HG03439 (cell line): ENCODE results near the gene FBXO21.

Experiments
- ATAC-seq: cut with Tn5 transposase; IDR thresholded peaks from one replicate; pipeline ENCODE4 v1.9.1; 2021; ENCODE audit warnings: mild to moderate bottlenecking, moderate library complexity; ENCODE audit not compliant: unreplicated experiment

FBXO21 gene

DNA sequence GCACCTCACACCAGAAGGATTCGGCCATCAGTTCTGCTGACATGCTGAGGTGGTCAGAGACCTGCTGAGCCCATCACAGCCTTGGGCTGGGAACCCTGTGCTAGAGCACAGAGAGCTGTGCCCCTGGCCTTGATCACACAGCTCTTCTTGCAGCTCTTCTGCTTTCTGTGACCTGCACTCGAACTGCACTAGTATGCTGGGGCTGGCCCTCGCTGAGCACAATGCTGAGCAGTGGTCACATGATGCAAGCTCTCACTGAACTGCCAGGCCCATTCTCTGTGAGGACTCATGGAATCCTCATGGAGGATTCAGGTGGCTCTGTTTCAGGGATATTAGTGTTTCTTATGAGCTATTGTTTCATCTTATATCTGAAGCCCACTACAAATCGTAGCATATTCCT, 22.5 kb downstream of the FBXO21 start:
- ATAC-seq = no peak

DNA sequence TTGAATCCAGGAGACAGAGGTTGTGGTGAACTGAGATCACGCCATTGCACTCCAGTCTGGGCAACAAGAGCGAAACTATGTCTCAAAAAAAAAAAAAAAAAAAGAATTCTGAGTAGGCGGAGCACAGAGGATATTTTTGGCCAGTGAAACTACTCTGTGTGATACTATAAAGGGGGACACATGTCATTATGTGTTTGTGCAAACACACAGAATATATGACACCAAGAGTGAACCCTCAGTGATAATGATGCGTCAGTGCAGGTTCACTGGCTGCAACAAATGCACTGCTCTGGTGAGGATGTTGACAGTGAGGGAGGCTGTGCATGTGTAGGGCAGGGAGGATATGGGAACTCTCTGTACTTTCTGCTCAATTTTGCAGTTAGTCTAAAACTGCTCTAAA, 24.2 kb downstream of the FBXO21 start:
- no peak for ATAC-seq

DNA sequence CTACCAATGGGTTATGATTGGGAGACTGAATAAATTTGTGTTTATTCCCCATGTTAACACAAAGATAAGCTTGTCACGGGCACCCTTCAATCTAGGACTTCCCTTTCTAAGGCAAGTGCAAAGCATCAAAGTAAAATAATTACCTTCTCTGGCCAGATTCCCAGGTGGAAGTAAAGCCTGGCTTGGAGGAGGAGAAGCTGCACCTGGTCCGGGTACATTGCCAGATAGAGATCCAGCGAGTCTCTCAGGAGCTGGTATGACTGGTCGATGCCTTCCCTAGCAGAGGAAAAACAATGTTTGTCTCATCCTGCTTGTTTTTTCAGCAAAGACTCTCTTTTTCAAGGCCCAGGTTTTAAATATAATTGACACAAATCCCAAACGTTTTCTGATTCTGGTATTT, 24.9 kb downstream of the FBXO21 start:
- no peak for ATAC-seq

DNA sequence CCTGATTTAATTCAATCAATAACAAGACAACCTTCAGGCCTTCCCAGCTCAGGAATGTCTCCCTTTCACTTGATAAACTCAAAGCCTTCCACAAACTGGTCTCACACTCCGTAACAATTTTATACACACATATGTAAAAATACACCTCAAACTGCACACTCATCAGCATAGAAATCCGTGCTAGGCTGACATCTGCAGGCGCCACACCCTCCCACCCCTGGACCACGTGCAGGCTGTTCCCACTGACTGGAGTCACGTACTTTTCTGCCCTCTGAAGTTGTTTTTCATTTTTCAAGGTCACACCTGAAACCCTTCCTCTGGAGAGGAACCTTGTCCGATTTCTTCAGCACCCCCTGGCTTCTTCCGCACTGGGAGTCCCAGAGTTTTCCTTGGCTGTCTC, 27.6 kb downstream of the FBXO21 start:
- ATAC-seq = no peak

DNA sequence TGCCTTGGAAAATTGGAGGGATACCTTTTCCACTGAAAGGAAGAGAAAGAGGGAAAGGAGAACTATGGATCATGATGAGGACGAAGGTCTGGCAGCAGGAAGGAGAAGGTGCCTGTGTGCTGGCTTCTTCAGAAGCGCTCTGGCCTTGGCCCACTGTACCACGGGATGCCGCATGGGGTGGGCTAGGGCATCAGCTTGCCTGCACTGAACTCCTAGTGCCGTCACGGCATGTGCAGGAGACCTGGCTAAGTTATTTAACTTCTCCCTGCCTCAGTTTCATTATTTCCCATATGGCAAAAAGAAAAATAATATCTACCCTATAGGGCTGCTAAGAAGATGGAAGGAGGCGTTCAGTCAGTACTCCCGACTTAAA, 28.1 kb downstream of the FBXO21 start:
- no peak for ATAC-seq

DNA sequence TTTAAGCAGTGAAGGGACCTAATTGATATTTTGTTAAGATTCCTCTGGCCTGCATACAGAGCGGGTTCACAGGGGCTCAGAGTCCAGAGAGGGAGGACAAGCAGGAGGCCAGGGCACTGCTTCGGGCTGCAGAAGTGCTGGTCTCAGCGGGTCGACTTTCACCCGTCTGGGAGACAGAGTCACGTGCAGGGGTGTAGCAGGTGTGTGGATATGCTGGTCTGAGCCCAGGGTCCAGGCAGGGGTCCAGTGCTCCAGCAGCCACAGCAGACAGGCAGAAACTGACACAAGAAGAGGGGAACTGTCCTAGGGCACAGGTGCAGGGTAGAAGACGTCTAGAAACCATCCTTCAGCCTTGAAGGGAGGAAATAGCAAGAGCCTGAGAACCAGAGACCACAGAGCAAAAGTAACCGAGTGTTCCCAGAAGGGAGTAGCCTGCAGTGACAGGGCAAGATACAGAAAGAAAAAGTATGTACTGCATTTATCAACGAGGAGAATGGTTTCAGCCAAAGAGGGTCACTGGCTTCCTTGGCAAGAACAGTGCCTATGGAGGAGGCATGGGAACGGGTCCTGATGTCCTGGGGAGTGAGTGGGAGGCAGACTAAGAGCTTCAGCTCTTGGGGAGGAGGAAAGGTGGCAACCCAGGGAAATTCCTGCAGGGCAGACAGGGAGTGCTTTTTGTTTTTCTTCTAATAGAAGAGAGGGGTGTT, 28.7 kb downstream of the FBXO21 start:
- ATAC-seq = no peak

DNA sequence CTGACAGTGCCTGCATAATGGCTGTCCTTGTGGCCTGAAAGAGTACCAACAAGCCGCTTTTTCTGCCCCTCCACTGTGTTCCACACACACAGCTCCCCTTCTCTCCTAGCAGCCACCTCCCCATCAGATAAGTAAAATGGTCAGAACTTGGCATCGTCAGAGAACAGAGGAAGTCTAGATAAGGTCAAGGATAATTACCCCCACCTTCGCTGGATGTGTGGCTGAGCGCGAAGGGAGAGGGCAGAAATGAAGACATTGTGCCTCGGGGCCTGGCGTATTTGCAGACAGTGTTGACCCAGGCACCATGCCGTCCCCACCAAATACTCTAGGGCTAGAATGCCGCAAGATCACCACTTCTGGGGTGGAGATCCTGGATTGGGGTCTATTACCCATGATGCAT, 30.6 kb downstream of the FBXO21 start:
- ATAC-seq = no peak

DNA sequence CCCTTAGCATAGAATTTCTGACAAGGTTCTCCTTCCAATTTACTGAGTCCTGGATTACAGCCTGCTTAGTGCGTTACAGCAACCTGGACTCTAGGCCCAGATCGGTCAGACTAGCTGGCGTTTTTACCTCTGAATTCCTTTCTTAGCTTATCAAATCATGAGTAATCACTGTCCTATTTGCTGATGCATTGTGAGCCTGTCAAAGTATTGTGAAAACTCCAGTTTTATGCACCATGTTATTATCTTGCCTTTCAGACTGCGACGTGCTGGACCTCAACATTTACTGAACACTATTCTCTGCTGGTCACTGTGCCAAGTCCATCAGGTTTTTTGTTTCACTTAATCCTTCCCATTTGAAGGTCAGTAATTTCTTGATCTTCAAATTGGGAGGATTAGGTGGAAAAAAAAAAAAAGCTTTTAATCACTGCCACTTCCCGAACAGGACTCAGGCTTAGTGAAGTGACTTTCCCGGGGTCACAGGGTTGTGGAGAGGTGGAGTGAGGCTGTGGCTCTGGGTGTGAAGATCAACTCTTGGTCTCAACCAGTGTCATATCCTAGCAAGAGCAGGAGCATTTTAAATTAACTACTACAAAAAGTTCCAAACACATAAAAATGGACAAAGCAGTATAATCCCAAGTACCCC, 31.2 kb downstream of the FBXO21 start:
- ATAC-seq = no peak

DNA sequence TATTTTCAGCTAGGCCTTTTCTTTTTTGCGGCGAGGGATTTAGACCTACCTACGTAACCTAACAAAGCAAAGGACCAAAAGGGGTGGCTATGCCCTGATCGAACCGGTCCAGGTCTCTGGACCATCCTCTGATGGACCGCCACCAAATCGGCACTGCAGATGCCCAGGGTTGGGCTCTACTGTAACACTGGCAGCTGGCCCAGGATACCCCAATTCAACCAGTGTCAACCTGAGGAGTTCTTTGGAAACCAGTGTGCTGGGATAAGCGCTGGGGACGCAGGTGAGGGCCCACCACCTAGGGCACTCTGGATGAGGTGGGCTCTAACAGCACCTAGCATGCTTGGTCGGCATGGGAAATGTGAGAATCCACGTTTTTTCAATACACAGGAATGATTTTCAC, 32.2 kb downstream of the FBXO21 start:
- ATAC-seq = no peak

DNA sequence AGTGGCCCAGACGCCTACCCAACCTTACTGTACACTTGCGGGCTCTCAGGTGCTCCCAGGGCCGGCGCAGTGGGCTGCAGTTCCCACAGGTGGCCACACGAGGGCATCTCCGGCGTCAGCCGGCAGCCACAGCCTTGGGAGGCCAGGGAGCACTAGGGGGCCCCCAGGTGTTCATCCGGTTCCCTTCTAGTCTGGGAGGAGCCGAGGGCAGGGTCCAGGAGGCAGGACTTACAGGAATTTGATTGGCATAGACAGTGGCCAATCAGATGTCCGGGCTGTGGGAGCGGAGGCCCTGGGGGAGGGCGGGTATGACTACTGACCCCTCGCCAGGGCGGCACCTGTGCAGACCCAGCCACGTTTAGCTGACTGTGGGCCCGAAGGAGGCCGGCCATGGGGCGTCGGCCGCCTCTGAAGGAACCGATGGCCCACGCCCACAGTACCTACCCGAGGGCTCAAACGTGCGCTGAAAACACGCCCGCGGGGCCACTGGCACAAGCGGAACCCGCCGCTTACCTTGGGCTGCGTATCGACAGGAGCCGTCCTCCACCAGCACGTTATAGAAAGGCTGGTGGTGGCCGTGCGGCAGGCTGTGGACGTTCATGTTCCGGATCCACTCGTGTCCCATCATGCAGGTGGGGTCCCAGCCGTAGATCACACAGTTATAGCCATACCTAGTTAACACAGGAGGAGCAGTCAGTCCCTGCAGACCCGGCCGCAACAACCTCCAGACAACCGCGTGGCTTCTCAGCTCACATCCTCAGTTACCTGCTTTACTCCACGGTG, 34.8 kb downstream of the FBXO21 start:
- ATAC-seq = peak; percentile 65

DNA sequence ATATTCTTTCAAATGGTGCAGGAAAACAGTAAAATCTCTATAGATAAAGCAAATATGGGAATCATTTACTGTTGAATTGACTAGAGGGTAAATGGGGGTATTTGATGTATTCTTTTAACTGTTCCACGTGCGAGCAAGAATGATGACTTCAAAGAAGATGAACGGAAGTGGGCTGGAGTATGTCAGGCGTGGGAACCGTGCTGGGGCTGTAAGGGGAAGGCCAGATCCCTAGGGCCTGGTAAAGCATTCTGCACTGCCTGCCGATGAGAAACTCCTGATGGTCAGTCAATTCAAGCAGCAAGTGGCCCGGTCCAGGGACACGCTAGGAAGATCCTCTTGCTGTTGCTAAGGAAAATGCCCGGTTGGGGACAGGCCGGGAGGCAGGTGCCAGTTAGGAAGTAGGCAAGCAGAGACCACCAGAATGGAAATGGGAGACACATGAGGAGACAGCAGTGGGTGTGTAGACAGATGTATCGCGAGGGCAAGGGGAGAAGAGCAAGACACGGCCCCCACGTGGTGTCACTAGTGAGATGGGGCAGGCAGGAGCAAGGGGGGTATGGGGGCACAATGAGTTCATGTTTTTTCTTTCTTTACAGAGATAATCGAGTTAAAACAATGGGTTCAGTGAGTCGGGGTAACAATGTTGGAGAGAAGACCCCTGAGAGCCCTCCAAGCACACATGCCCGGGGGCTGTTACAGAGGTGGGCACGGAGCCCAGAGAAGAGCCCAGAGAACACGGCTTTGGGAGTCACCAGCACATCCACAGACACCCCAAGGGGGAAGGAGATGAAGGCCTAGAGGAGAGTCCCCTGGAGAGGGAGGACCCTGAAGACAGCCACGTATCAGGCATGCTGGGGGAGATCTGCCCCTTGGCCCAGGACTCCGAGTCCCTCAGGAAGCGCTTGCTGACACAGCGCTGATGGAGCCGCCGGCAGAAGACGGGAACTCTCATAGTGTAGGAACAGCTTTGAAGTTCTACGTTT, 37.2 kb downstream of the FBXO21 start:
- no peak for ATAC-seq

DNA sequence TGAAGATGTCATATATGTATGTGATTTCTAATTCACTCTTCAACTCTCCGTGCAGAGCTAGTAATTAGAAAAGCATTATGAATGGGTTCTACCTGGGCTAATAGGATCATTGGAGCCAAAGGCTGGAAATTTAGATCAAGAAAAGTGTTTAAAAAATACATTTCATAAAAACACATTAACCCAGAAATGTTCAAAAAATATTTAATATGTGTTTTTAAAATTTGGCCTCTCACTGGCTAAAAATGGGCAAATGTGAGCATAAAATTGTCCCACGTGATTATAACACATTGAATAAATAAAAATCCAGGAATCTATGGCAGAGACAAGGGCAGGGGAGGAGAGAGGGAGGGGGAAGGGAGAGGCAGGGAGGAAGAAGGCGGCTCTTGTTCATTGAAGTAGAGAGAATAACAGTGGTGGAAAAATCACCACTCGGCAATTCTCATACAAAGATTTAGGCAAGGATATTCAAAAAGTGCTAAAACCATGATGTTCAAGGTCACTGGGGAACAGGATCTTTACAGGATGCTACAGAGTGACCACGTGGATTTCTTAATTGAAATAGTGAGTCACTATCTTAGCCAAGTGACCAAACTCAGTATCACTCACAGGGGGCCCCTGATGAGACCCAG, 38.8 kb downstream of the FBXO21 start:
- no peak for ATAC-seq

DNA sequence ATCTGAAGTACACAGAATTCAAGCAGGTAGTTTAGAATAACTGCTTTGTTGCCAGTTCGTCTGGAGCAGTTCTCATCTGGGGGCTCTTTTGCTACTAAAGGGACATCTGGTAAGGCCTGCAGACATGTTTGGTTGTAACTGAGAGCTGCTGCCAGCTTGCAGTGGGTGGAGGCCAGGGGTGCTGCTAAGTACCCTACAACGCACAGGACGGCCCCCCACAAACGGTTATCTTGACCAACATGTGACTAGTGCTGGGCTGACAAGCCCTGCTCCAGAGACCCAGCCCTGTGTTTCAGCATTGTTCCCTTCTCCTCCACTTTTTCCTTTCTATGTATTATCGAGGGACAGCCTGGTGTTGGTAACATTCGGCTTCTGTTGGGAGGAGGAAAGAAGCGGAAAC, 40.8 kb downstream of the FBXO21 start:
- ATAC-seq = no peak

DNA sequence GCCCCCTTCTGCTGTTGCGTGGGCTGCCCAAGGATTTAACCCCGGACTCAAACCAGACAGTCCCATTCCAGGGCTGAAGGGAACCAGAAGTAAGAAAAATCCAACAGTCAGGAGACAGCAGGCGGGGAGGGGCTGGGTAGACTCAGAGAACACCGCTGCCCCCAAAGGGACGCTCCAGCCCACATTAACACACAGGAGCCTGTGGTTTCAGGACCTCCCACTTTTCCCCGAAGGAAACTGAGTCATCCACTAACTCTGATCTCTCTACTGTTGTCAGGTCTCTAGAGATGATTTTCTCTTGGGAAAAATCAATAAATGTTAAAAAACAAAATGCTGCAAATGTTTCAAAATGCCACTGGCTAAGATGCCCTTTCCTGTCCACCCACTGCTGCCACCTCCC, 41.6 kb downstream of the FBXO21 start:
- no peak for ATAC-seq

DNA sequence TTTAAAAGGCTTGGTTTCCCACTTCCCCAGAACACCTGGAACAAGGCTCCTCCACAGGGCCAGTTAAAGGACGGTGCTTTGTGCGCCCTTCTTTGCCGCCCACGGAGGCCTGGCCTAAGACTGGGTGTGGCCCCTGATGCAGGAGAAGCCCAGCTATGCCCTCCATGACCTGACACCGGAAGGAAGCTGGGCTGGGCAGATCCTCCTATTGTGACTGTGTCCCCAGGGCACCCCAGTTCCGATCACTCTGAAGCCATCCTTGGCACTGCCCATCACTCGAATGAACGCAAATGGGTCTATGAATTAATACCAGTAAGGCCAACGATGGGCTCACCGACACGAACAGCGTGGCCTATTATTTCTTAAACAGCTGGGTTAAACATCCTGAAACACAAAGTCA, 42.6 kb downstream of the FBXO21 start:
- ATAC-seq = no peak

DNA sequence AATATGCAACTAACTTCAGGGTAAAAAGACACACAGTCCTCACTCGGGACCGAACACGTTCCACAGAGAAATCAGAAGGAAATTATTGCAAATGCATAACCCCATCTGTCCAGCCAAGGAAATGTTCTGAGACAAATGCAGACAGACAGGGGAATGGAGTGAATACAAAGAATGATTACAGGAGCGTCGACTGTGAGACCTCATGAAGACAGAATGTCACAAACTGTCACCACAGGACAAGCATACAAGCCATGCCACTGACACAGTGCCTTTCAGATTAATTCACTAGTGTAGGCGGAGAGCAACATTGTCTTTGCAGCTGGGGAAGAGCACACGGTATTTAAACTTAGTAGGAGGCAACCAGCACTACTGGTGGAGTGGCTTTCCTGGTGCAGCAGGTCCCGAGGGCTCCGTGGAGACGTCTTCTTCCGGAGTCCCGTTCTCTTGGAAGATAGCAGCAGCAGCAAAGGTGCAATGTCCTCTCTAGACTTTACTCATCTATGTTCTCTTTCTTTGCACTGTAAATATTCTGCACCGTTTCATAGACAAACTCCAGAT, 44.6 kb downstream of the FBXO21 start:
- ATAC-seq = no peak

DNA sequence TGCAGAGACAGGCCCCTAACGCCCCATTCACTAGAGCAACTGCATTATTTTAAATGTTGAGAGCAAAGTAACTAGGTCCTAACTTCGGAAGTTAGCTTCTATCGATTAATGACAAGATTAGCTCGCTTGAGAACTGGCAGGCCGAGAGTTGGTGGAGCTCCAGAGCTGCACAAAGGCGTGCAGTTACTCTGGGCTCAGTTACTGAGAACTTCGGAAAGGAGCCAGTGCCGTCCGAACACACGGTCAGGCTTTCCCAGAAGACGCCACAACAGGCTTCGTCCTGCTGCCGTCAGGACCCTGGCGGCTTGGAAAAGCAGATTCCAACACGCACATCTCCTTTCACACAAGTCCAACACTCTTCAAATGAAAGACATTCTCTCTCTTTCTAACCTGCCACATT, 45.7 kb downstream of the FBXO21 start:
- no peak for ATAC-seq

DNA sequence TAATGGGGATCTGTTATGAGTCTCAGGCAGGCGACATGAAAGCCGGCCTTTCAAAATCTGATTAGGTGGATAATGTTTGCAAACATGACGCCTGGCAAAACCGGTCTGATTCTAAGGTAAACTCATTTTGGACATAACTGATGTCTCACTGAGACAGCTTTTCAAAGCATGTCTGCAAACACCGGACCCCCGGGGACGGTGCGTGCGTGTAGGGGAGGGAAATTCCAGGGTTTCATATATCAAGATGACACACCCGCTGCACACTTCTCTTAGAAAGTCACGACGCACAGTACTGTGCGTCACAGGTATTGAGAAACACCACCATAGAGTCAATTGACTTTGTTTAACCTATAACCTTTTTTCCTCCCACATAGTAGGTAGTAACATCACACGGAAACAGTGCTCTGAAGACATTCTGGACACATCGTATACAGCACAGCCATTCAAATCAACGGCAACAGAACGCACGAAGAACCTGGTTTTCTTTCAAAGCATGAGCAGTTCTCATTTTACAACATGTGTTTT, 47.2 kb downstream of the FBXO21 start:
- no peak for ATAC-seq

DNA sequence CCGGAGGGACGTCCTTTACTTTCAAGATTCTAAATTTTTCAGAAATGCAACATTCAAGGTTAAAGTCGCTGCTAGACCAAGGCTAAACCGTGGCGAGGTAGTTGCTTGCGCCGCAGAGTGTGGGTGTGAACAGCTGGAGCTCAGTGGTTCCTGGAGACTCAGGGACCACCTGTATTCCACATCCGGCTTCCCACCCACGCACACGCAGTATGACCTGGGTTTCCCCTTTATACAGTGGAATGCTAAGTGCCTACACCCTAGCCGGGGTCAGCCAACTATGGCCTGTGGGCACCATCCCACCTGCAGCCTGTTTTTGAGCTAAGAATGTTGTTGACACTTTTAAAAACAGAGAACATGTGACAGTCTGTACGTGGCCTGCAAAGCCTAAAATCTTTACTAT, 48.2 kb downstream of the FBXO21 start:
- peak; percentile 59 for ATAC-seq
